RWPE2 (cell line): ENCODE measurements around the gene RAPH1.

Experiments
- ATAC-seq: fragments of 200-7000 bp; cut with Tn5 transposase; 3 replicates; pipeline ENCODE4 v1.9.1; 2021; ENCODE audit warnings: low read depth
- DNase-seq: peaks from one replicate; pipeline ENCODE4 v3.0.0-alpha.2; 2020; ENCODE audit warnings: low spot score
- H3K27ac ChIP-seq: fragments of 450-650 bp; 2 replicates; pipeline ENCODE4 v1.5.1; 2017; ENCODE audit warnings: mild to moderate bottlenecking; ENCODE audit not compliant: poor library complexity, severe bottlenecking
- H3K27me3 ChIP-seq: fragments of 250-450 bp; sonication (Bioruptor Pico); 2 replicates; pipeline ENCODE4 v1.5.1; 2021; ENCODE audit warnings: mild to moderate bottlenecking, moderate library complexity; ENCODE audit not compliant: insufficient read depth, poor library complexity, severe bottlenecking
- H3K36me3 ChIP-seq: fragments of 250-450 bp; sonication (Bioruptor Pico); 2 replicates; pipeline ENCODE4 v1.5.1; 2020; ENCODE audit warnings: low read depth, mild to moderate bottlenecking, moderate library complexity
- H3K4me1 ChIP-seq: fragments of 250-450 bp; sonication (Bioruptor Pico); 2 replicates; pipeline ENCODE4 v1.5.1; 2021; ENCODE audit warnings: mild to moderate bottlenecking, moderate library complexity; ENCODE audit not compliant: insufficient read depth, poor library complexity, severe bottlenecking
- H3K4me3 ChIP-seq: fragments of 250-450 bp; sonication (Bioruptor Pico); 2 replicates; pipeline ENCODE4 v1.5.1; 2021; ENCODE audit warnings: mild to moderate bottlenecking, moderate library complexity; ENCODE audit not compliant: severe bottlenecking
- H3K9me3 ChIP-seq: fragments of 250-450 bp; sonication (Bioruptor Pico); 2 replicates; pipeline ENCODE4 v1.5.1; 2021; ENCODE audit warnings: mild to moderate bottlenecking, moderate library complexity; ENCODE audit not compliant: severe bottlenecking
- CTCF ChIP-seq: fragments of 450-650 bp; IDR thresholded peaks from one replicate; pipeline ENCODE4 v1.5.1; 2017; ENCODE audit warnings: mild to moderate bottlenecking, moderate library complexity; ENCODE audit not compliant: poor library complexity, severe bottlenecking

Gene RAPH1

GRCh38 chr2:203413796-203414195 lies 121.3 kb downstream of the RAPH1 start:
- TF ChIP-seq CTCF, result no peak
- ATAC-seq (no peak), DNase-seq (no peak)
- Histone ChIP-seq H3K4me3 (no peak overlapping the region), H3K36me3 (peaks cover 43% of the 10 kb centered on the region), H3K4me1 (no peaks in the 10 kb centered on the region), H3K27me3 (no peaks in the 10 kb centered on the region), H3K27ac (no peak overlapping the region), H3K9me3 (no peaks in the 10 kb centered on the region)

GRCh38 chr2:203412546-203413331 lies 122.4 kb downstream of the RAPH1 start:
- H3K27me3 ChIP-seq, result no peaks in the 10 kb centered on the region
- H3K27ac ChIP-seq, result no peak overlapping the region
- H3K4me1 ChIP-seq, result no peaks in the 10 kb centered on the region
- H3K9me3 ChIP-seq, result no peaks in the 10 kb centered on the region
- H3K4me3 ChIP-seq, result no peak overlapping the region
- ATAC-seq (no peak), DNase-seq (no peak)
- peaks cover 35% of the 10 kb centered on the region for H3K36me3 ChIP-seq
- no peak for TF ChIP-seq CTCF

GRCh38 chr2:203407496-203407895 lies 127.6 kb downstream of the RAPH1 start:
- TF ChIP-seq CTCF, result no peak
- Histone ChIP-seq H3K27me3 (no peaks in the 10 kb centered on the region), H3K4me3 (no peak overlapping the region), H3K4me1 (peaks cover 17% of the 10 kb centered on the region), H3K36me3 (peaks cover 58% of the 10 kb centered on the region), H3K27ac (no peak overlapping the region), H3K9me3 (no peaks in the 10 kb centered on the region)
- ATAC-seq (no peak), DNase-seq (no peak)

- Histone ChIP-seq H3K4me1 (peaks cover 40% of the 10 kb centered on the region), H3K9me3 (no peaks in the 10 kb centered on the region), H3K4me3 (no peak overlapping the region), H3K27ac (no peak overlapping the region), H3K27me3 (no peaks in the 10 kb centered on the region), H3K36me3 (peaks cover 59% of the 10 kb centered on the region)
- DNase-seq, result no peak
- no peak for ATAC-seq
- no peak for TF ChIP-seq CTCF
Observed at GRCh38 chr2:203404996-203405395, 130.1 kb downstream of the RAPH1 start.
